WTC11 (cell line): ENCODE data around the gene CELSR1. TPM values are rescaled to one million over a fixed set of nuclear protein-coding genes. Genes with fewer than 3 reads are reported as not detected.

Experiments used
- AFF4 ChIP-seq: sonication (generic); formaldehyde crosslinking; IDR thresholded peaks from 2 replicates; pipeline ENCODE4 v1.8.1; 2023; ENCODE audit warnings: mild to moderate bottlenecking, missing genetic modification reagents, borderline replicate concordance
- ARID4B ChIP-seq: sonication (generic); formaldehyde crosslinking; IDR thresholded peaks from 2 replicates; pipeline ENCODE4 v1.8.0; 2023; ENCODE audit warnings: missing genetic modification reagents, mild to moderate bottlenecking, borderline replicate concordance
- ATF3 ChIP-seq: sonication (generic); formaldehyde crosslinking; conservative IDR thresholded peaks from 2 replicates; pipeline ENCODE4 v1.8.1; 2022; ENCODE audit warnings: mild to moderate bottlenecking, missing genetic modification reagents
- CDX4 ChIP-seq: fragments of 250-450 bp; sonication (Bioruptor Pico); IDR thresholded peaks from 2 replicates; pipeline ENCODE4 v1.9.0; 2021; ENCODE audit warnings: moderate library complexity, mild to moderate bottlenecking, inconsistent platforms, borderline replicate concordance
- GRHL2 ChIP-seq: fragments of 250-450 bp; sonication (Bioruptor Pico); IDR thresholded peaks from 2 replicates; pipeline ENCODE4 v1.8.0; 2022; ENCODE audit warnings: mild to moderate bottlenecking, moderate library complexity; ENCODE audit not compliant: insufficient replicate concordance, severe bottlenecking
- MLX ChIP-seq: sonication (generic); formaldehyde crosslinking; IDR thresholded peaks from 2 replicates; pipeline ENCODE4 v1.8.1; 2023; ENCODE audit warnings: mild to moderate bottlenecking, missing genetic modification reagents, moderate library complexity
- MXD4 ChIP-seq: fragments of 250-450 bp; sonication (Bioruptor Pico); IDR thresholded peaks from 2 replicates; pipeline ENCODE4 v1.8.0; 2021; ENCODE audit warnings: mild to moderate bottlenecking, moderate library complexity, borderline replicate concordance
- NR3C1 ChIP-seq: sonication (generic); formaldehyde crosslinking; conservative IDR thresholded peaks from 2 replicates; pipeline ENCODE4 v1.8.1; 2023; ENCODE audit warnings: low read depth, mild to moderate bottlenecking, missing genetic modification reagents
- PRRX2 ChIP-seq: fragments of 250-450 bp; sonication (Bioruptor Pico); IDR thresholded peaks from 2 replicates; pipeline ENCODE4 v1.8.0; 2021; ENCODE audit warnings: mild to moderate bottlenecking
- TP53 ChIP-seq: sonication (generic); formaldehyde crosslinking; IDR thresholded peaks from 2 replicates; pipeline ENCODE4 v1.8.1; 2023; ENCODE audit warnings: mild to moderate bottlenecking, missing genetic modification reagents
- ZNF281 ChIP-seq: sonication (generic); formaldehyde crosslinking; IDR thresholded peaks from 2 replicates; pipeline ENCODE4 v1.8.0; 2023; ENCODE audit warnings: mild to moderate bottlenecking, missing genetic modification reagents
- ZNF396 ChIP-seq: fragments of 250-450 bp; sonication (Bioruptor Pico); IDR thresholded peaks from 2 replicates; pipeline ENCODE4 v1.8.0; 2021; ENCODE audit warnings: mild to moderate bottlenecking, moderate library complexity, borderline replicate concordance
- ZNF423 ChIP-seq: fragments of 250-450 bp; sonication (Bioruptor Pico); IDR thresholded peaks from 2 replicates; pipeline ENCODE4 v2.1.2; 2022; ENCODE audit warnings: mild to moderate bottlenecking, moderate library complexity
- ZNF671 ChIP-seq: fragments of 250-450 bp; sonication (Bioruptor Pico); IDR thresholded peaks from 2 replicates; pipeline ENCODE4 v1.8.0; 2021; ENCODE audit warnings: mild to moderate bottlenecking
- total RNA-seq: library from RNA; stranded (reverse); gene quantifications from 3 replicates; pipeline ENCODE4 v1.2.3, GENCODE V29; 2021

Gene CELSR1
- total RNA-seq, 1 experiment from 2014 or later = 16.8 TPM

GRCh38 chr22:46360097-46360496 lies 177.3 kb downstream of the CELSR1 start (continued):
- TF ChIP-seq AFF4 = no peak
- TF ChIP-seq ZNF423 (CRISPR knock-in tag) = no peak
- no peak for TF ChIP-seq ARID4B (CRISPR knock-in tag)
- no peak for TF ChIP-seq TP53 (CRISPR knock-in tag)
- TF ChIP-seq GRHL2 (CRISPR knock-in tag) = no peak
- no peak for TF ChIP-seq CDX4 (CRISPR knock-in tag)
- no peak for TF ChIP-seq ZNF396 (CRISPR knock-in tag)
- TF ChIP-seq MXD4 (CRISPR knock-in tag) = no peak
- TF ChIP-seq ZNF671 = no peak
- TF ChIP-seq NR3C1 (CRISPR knock-in tag) = no peak
- TF ChIP-seq PRRX2 (CRISPR knock-in tag) = no peak
- no peak for TF ChIP-seq ZNF281 (CRISPR knock-in tag)
- no peak for TF ChIP-seq ATF3 (CRISPR knock-in tag)
- TF ChIP-seq MLX (CRISPR knock-in tag) = no peak
